Liver (tissue), 9 donors: ENCODE measurements around the gene CTSW. TPM values are rescaled to one million over a fixed set of nuclear protein-coding genes. Genes with fewer than 3 reads are reported as not detected.

Experiments
- DNase-seq: peaks from one replicate; pipeline ENCODE4 v3.0.0-alpha.2; 2017; ENCODE audit warnings: low spot score
- H3K27ac ChIP-seq, 2 donors: one replicate each; pipeline ENCODE4 v1.7.0; 2013; ENCODE audit warnings: inconsistent platforms in 2 of 2, low read length in 2 of 2, control low read depth in 1 of 2, low read depth in 1 of 2, mild to moderate bottlenecking in 1 of 2
- H3K27me3 ChIP-seq, 4 donors: one replicate each; pipeline versions ENCODE4 v1.6.1 to v1.7.0; 2013; ENCODE audit warnings: low read length in 3 of 4, inconsistent platforms in 1 of 4, mild to moderate bottlenecking in 1 of 4, moderate library complexity in 1 of 4; ENCODE audit not compliant: control insufficient read depth in 4 of 4, insufficient read depth in 4 of 4
- H3K36me3 ChIP-seq, 4 donors: one replicate each; pipeline versions ENCODE4 v1.6.1 to v1.7.0; 2013; ENCODE audit warnings: low read length in 3 of 4, mild to moderate bottlenecking in 3 of 4, low read depth in 1 of 4, moderate library complexity in 1 of 4; ENCODE audit not compliant: control insufficient read depth in 4 of 4, insufficient read depth in 3 of 4
- H3K4me1 ChIP-seq, 4 donors: one replicate each; pipeline versions ENCODE4 v1.6.1 to v1.7.0; 2013; ENCODE audit warnings: low read length in 3 of 4, mild to moderate bottlenecking in 3 of 4, moderate library complexity in 1 of 4; ENCODE audit not compliant: control insufficient read depth in 4 of 4, insufficient read depth in 4 of 4
- H3K4me3 ChIP-seq, 3 donors: one replicate each; pipeline versions ENCODE4 v1.6.1 to v1.7.0; 2013; ENCODE audit warnings: low read length in 3 of 3, control low read depth in 1 of 3, low read depth in 1 of 3, mild to moderate bottlenecking in 1 of 3
- H3K9ac ChIP-seq, 2 donors: one replicate each; pipeline ENCODE4 v1.7.0; 2013; ENCODE audit warnings: low read length in 2 of 2, mild to moderate bottlenecking in 2 of 2, moderate library complexity in 2 of 2, control low read depth in 1 of 2, low read depth in 1 of 2
- H3K9me3 ChIP-seq, 4 donors: one replicate each; pipeline versions ENCODE4 v1.6.1 to v1.7.0; 2013; ENCODE audit warnings: low read length in 3 of 4; ENCODE audit not compliant: control insufficient read depth in 4 of 4
- ATF3 ChIP-seq: IDR thresholded peaks from 2 replicates; pipeline ENCODE4 v1.6.1; 2016; ENCODE audit warnings: antibody characterized with exemption
- EGR1 ChIP-seq, 2 donors: IDR thresholded peaks; 2 replicates each; pipeline ENCODE4 v1.6.1; 2016 to 2018; ENCODE audit warnings: antibody characterized with exemption in 2 of 2, low read depth in 2 of 2
- FOXA1 ChIP-seq: IDR thresholded peaks from 2 replicates; pipeline ENCODE4 v1.6.1; 2016; ENCODE audit warnings: antibody characterized with exemption
- FOXA2 ChIP-seq: IDR thresholded peaks from 2 replicates; pipeline ENCODE4 v1.6.1; 2016; ENCODE audit warnings: antibody characterized with exemption
- GABPA ChIP-seq, 2 donors: IDR thresholded peaks in 1 of 2; conservative IDR thresholded peaks in 1 of 2; 2 replicates each; pipeline ENCODE4 v1.6.1; 2016; ENCODE audit warnings: antibody characterized with exemption in 2 of 2, mild to moderate bottlenecking in 1 of 2, moderate library complexity in 1 of 2
- HNF4A ChIP-seq, 2 donors: conservative IDR thresholded peaks; 2 replicates each; pipeline ENCODE4 v1.6.1; 2016; ENCODE audit warnings: antibody characterized with exemption in 2 of 2, mild to moderate bottlenecking in 2 of 2
- HNF4G ChIP-seq: IDR thresholded peaks from 2 replicates; pipeline ENCODE4 v1.6.1; 2016; ENCODE audit warnings: antibody characterized with exemption
- JUND ChIP-seq, 2 donors: IDR thresholded peaks; 2 replicates each; pipeline ENCODE4 v1.6.1; 2016; ENCODE audit warnings: antibody characterized with exemption in 2 of 2
- NR2F2 ChIP-seq: IDR thresholded peaks from 2 replicates; pipeline ENCODE4 v1.6.1; 2016; ENCODE audit warnings: antibody characterized with exemption
- RAD21 ChIP-seq, 2 donors: IDR thresholded peaks; 2 replicates each; pipeline ENCODE4 v1.6.1; 2016; ENCODE audit warnings: antibody characterized with exemption in 2 of 2, mild to moderate bottlenecking in 2 of 2
- REST ChIP-seq: IDR thresholded peaks from 2 replicates; pipeline ENCODE4 v1.6.1; 2016; ENCODE audit warnings: antibody characterized with exemption, mild to moderate bottlenecking
- RXRA ChIP-seq, 2 donors: IDR thresholded peaks; 2 replicates each; pipeline ENCODE4 v1.6.1; 2017 to 2018; ENCODE audit warnings: antibody characterized with exemption in 2 of 2, mild to moderate bottlenecking in 1 of 2
- SP1 ChIP-seq: IDR thresholded peaks from 2 replicates; pipeline ENCODE4 v1.6.1; 2018; ENCODE audit warnings: antibody characterized with exemption, mild to moderate bottlenecking
- TAF1 ChIP-seq: conservative IDR thresholded peaks from 2 replicates; pipeline ENCODE4 v1.6.1; 2016; ENCODE audit warnings: antibody characterized with exemption, mild to moderate bottlenecking
- YY1 ChIP-seq: IDR thresholded peaks from 2 replicates; pipeline ENCODE4 v1.6.1; 2016; ENCODE audit warnings: antibody characterized with exemption, mild to moderate bottlenecking
- WGBS: extraction: QIAGEN DNeasy Blood & Tissue Kit; methylation state at CpG from one replicate; pipeline ENCODE4 v1.1.7; 2013; 5-methylcytosine and 5-hydroxymethylcytosine counted together
- polyA plus RNA-seq, 2 donors: library from polyadenylated mRNA; stranded (reverse) in 1 of 2; unstranded in 1 of 2; fragments of 200-250 nt in 1 of 2; fragments of >200 nt in 1 of 2; fragmentation: Nextera tagmentation in 1 of 2; extraction: Ambion mirVana in 1 of 2; gene quantifications; one replicate each; pipeline versions ENCODE4 v1.2.1 to v1.2.3, GENCODE V29; 2013 to 2015
- total RNA-seq, 2 donors: library from RNA; depleted of rRNA; stranded (reverse); fragments of >200 nt; gene quantifications; one replicate each; pipeline ENCODE4 v1.2.3, GENCODE V29; 2014
- TF ChIP-seq, protein P1 (sequence below): IDR thresholded peaks from 2 replicates; pipeline ENCODE4 v1.6.1; 2016; ENCODE audit warnings: antibody characterized with exemption
- TF ChIP-seq, protein P2 (sequence below): fragments of 150-350 bp; IDR thresholded peaks from 2 replicates; pipeline ENCODE4 v1.5.1; 2017; ENCODE audit warnings: improper control_type of control experiment, low read depth, low read length; ENCODE audit not compliant: missing input control
- donor health status: healthy.
- donor health status: healthy.
- donor health status: healthy.
- donor health status: healthy.
- donor health status: healthy.

Gene CTSW
- total and polyA plus RNA-seq, 4 donors = 1.3 to 2.9 (median 2.1) TPM

DNA sequence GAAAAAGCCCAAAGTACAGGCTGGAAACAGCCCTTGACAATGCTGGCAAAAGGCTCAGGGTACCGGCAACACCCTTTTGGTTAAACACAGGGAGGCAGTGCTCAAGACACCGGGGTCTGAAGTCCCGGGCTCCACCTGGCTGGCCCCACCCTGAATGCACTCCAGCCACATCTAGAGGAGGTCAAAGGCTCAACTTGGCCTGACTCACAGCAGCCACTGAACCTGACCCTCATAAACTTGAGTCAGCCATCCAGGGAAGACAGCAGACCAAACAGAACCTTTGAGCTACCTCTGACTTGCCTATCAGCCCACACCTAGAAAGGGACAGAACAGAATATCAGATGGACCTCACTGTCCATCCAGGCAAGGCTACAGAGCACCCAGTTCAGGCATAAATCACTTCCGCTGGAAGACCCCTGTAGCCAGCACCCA lies 25.5 kb upstream of the CTSW start:
- Histone ChIP-seq H3K27me3 (no peaks in the 10 kb centered on the region), H3K9ac (no peak overlapping the region), H3K27ac (no peak overlapping the region), H3K9me3 (peaks cover 0 to 7% (median 2%) of the 10 kb centered on the region in 4 donors), H3K4me1 (peaks cover 2 to 28% (median 17%) of the 10 kb centered on the region in 4 donors), H3K4me3 (no peak overlapping the region), H3K36me3 (peaks cover 13 to 39% (median 20%) of the 10 kb centered on the region in 4 donors)
- no peak for DNase-seq
- WGBS = 75% methylated on average over 4 of the region's 4 CpGs
- TF ChIP-seq RAD21 (IDR thresholded peaks at IDR 0.05) = no peak
- no peak for TF ChIP-seq RXRA (IDR thresholded peaks at IDR 0.05)
- TF ChIP-seq YY1 = no peak
- TF ChIP-seq, protein P1, sequence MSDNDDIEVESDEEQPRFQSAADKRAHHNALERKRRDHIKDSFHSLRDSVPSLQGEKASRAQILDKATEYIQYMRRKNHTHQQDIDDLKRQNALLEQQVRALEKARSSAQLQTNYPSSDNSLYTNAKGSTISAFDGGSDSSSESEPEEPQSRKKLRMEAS = no peak
- TF ChIP-seq FOXA1 = no peak
- no peak for TF ChIP-seq TAF1
- TF ChIP-seq NR2F2 = no peak
- TF ChIP-seq GABPA (IDR thresholded peaks at IDR 0.05 in 1 of 2, conservative IDR thresholded peaks at IDR 0.05 in 1 of 2) = no peak
- no peak for TF ChIP-seq HNF4A (conservative IDR thresholded peaks at IDR 0.05)
- no peak for TF ChIP-seq EGR1 (IDR thresholded peaks at IDR 0.05; ENCODE audit: low read depth in 2 of 2)
- no peak for TF ChIP-seq JUND (IDR thresholded peaks at IDR 0.05)
- no peak for TF ChIP-seq HNF4G
- TF ChIP-seq, protein P2, sequence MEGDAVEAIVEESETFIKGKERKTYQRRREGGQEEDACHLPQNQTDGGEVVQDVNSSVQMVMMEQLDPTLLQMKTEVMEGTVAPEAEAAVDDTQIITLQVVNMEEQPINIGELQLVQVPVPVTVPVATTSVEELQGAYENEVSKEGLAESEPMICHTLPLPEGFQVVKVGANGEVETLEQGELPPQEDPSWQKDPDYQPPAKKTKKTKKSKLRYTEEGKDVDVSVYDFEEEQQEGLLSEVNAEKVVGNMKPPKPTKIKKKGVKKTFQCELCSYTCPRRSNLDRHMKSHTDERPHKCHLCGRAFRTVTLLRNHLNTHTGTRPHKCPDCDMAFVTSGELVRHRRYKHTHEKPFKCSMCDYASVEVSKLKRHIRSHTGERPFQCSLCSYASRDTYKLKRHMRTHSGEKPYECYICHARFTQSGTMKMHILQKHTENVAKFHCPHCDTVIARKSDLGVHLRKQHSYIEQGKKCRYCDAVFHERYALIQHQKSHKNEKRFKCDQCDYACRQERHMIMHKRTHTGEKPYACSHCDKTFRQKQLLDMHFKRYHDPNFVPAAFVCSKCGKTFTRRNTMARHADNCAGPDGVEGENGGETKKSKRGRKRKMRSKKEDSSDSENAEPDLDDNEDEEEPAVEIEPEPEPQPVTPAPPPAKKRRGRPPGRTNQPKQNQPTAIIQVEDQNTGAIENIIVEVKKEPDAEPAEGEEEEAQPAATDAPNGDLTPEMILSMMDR = no peak
- no peak for TF ChIP-seq FOXA2
- no peak for TF ChIP-seq SP1

- Histone ChIP-seq H3K4me3 (no peak overlapping the region), H3K27me3 (no peaks in the 10 kb centered on the region), H3K9me3 (peaks cover 0 to 7% (median 2%) of the 10 kb centered on the region in 4 donors), H3K27ac (no peak overlapping the region), H3K9ac (no peak overlapping the region), H3K36me3 (peaks cover 13 to 39% (median 20%) of the 10 kb centered on the region in 4 donors), H3K4me1 (peaks cover 3 to 36% (median 20%) of the 10 kb centered on the region in 4 donors)
- TF ChIP-seq HNF4G (no peak), REST (no peak), JUND (IDR thresholded peaks at IDR 0.05) (no peak), ATF3 (no peak), FOXA1 (no peak), HNF4A (conservative IDR thresholded peaks at IDR 0.05) (no peak)
- TF ChIP-seq, protein P1 = no peak
- 81% methylated on average over 15 of the region's 15 CpGs for WGBS
- no peak for DNase-seq
Measured at GRCh38 chr11:65854852-65855837, 24.5 kb upstream of the CTSW start.
